Measurements from ENCODE around the gene SFXN5.

Gene SFXN5

DNA sequence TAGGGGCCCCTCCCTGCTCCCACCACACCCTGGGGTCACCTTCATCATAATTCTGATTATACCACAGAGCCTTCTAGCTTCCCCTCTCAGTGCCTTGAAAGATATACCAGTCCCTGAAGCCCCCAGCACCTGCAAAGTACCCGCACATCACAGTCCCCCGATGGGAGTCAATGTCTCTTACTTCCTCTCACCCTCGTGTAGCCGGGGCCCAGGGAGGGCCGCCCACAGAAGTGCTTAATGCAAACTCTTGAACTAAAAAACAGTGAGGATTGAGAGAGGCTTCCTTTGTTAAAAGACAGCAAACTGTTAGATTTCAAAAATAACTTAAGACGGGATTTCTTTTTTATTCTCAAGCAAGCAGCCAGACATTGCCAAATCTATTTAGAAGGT lies 76.5 kb downstream of the SFXN5 start:
- DNase-seq (ENCODE audit: low read depth in 2 of 2), result no peak

- DNase-seq (ENCODE audit: low read depth in 2 of 2), result no peak
These were observed 77.1 kb downstream of the SFXN5 start for GRCh38 chr2:72994282-72994990.

DNA sequence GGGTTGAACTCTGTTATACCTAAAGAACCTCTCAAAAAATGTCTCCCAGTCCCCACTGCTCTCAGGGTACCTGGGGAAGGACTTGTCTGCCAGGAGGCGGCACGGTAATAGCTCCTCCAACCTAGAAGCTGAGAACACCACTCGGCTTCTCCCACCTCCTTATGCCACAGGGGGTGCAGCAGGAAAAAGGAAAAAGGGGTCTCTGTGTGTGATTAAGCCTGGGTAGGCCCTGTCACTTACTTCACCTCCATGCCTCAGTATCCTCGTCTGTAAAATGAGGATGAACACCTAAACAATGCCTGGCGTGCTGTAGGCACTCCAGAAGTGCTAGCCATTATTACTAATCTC lies 77.6 kb downstream of the SFXN5 start:
- no peak for DNase-seq (ENCODE audit: low read depth in 2 of 2)

DNA sequence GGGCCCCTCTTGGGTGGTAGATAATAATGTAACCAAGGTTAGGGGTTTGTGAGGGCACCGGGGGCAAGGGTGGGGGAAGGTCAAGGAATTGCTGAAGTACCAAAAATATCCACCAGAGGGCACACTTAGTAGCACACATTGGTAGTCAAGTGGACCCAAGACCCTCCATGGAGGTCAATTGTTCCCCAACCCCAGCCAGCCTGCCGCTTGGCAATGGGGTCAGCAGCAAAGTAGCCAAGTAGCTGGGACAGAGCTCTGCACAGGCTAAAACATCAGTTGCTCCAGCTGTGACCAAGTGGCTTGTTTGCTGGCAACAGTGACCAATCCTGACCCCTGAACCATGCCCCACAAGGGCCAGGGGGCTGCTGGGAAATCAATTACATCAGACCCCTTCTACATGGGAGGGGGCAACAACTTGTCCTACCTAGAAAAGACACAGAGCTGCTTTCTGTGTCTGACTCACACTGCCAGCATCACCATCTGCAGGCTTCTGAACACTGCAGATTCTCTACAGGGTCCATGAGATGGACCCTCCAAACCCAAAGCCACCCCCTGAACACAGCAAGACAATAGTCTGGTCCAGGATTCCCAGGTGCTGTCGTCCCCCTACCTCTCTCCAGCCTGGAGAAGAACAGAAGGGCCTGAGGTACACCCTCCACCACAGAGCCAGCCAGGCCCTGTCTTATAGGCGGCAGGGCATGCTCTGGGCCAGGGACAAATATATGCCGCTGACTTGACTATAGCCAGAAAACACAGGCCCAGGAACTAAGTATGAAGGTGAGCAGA lies 78.2 kb downstream of the SFXN5 start:
- peak in 1 of 2 donors; percentile 58 for DNase-seq (ENCODE audit: low read depth in 2 of 2)

GRCh38 chr2:72992734-72993102 lies 78.8 kb downstream of the SFXN5 start:
- DNase-seq (ENCODE audit: low read depth in 2 of 2), result no peak

DNA sequence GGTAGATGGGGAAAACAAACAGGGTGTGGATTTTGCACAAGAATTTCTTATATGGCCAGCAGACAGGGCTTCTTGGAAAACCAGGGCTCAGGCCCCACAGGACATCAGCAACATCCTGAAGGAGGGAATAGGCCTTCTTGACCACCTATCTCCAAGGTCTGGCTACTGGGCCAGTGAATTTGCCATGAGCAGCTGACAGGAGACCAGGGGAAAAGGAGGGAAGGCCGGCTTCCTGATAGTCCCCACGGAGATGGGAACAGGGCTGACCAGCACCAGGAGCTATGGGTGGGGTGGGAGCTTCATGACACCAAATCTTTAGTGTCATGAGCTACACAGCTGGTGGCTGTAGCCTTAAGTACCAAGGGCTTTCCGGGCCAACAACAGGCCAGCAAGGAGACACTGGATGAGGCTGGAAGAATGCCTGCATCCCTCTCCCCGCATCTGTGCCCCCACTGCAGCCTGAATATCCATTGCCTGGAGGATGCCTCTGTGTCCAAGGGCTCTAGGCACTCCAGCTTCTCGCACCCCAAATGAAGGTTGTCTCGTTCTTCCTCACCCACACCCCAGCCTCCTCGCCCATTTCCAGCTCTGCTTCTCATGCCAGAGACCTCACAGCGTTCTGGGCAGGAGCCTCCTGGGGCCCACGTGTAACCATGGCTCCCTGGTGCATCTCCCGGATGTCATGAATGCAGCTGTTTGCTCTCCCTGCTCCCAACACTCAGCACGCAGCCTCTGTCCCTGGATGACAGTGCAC lies 79.4 kb downstream of the SFXN5 start:
- no peak for DNase-seq (ENCODE audit: low read depth in 2 of 2)

DNA sequence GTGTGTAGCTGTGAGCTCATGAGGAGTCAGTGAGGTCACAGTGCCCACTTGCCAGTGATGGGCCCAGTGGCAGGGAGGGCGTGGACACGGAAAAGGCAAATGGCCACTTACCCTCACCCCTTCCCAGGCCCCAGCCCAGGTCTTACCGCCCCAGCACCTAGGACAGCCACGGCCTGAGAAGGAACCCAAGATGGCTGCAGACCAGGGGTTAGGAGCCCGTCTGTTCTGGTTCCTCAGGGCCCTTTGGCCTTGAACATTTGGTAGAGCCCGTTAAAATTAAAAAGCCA lies 80.1 kb downstream of the SFXN5 start:
- no peak for DNase-seq (ENCODE audit: low read depth in 2 of 2)

DNA sequence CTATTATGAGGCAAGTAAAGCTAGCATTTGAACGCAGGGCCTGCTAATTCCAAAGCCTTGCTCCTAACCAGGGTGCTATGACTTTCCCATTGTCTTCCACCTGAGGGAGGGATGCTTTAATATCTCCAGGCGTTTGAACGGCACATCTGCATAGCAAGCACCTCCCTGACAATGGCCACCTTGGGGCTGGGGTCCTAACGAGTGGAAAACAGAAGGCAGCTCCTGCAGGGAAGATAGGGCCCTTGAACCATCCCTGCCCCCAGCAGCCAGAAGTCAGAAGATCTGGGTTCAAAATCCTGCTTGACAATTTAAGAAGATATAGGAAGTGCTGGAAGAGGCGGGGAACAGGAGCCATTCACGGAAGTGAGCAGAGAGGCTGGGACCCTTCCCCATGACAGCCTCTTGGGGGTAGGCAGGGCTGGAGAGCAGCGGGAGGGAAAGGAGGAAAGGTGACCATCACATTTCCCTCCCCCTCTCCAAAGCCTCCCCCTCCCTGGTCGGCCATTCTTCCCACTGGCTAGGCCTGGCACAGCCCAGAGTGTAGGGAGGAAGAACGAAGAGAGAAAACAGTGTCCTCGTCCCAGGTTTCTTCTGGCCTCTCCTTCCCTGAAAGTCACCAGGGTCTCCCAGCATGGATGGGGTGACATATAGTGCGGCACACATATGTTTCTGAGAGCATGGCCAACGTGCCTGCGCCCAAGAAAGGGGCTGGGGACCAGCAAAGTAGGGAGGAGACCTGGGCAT lies 80.6 kb downstream of the SFXN5 start:
- no peak for DNase-seq (ENCODE audit: low read depth in 2 of 2)

DNA sequence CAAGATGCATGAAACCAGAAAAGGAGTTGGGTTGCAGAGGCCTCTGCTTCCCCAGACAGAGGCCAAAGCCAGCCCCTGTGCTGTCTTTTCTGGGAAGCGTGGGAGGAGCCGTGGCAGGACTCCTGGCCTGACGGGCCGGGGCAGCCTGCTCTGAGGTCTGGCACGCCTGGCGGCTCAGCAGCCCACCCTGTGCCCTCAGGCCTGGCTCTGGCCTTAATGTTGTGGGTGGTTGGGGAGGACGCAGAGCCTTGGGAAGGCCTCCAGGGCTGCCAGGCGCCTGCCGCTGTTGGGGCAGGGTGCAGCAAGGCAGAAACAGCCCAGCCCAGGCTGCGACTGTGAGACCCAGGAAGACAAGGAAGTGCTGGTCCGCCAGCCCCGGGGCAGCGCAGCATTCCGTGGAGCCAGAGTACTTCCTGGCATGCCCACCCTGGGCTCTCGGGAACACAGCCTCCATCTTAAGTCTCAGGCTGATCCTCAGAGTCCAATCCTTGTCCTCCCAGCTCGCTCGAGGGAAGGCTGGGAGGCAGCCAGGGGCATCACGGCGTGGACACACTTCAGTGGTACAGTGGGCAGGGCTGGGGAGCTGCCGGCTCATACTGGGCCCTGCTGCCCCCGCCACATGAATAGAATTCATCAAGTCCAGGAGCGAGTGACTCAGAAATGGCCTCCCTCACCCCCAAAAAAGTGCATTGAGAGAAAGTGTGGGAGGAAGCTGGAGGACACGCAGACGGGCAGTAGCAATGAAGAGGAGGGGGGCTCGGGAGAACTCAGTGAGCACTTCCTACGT lies 81.5 kb downstream of the SFXN5 start:
- no peak for DNase-seq (ENCODE audit: low read depth in 2 of 2)

GRCh38 chr2:72988726-72989273 lies 82.7 kb downstream of the SFXN5 start:
- no peak for DNase-seq (ENCODE audit: low read depth in 2 of 2)

DNA sequence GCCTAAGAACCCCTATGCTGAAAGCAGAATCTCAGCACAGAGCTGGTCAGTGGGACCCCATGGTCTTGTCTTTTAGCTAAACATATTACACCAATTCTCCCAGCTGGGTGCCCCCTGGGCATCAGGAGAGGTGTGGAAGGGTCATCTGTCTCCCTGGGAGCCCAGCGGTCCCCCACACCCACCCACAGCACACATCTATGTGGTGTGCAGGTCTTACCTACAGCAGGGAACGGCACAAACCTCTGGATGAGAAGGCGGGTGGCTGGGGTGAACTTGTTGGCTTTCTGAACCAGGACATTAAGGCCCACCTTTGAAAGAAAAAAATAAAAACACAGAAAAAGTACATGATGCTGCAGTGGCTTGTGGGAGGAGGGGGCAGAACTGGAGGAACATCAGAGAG lies 83.5 kb downstream of the SFXN5 start:
- DNase-seq (ENCODE audit: low read depth in 2 of 2), result no peak

DNA sequence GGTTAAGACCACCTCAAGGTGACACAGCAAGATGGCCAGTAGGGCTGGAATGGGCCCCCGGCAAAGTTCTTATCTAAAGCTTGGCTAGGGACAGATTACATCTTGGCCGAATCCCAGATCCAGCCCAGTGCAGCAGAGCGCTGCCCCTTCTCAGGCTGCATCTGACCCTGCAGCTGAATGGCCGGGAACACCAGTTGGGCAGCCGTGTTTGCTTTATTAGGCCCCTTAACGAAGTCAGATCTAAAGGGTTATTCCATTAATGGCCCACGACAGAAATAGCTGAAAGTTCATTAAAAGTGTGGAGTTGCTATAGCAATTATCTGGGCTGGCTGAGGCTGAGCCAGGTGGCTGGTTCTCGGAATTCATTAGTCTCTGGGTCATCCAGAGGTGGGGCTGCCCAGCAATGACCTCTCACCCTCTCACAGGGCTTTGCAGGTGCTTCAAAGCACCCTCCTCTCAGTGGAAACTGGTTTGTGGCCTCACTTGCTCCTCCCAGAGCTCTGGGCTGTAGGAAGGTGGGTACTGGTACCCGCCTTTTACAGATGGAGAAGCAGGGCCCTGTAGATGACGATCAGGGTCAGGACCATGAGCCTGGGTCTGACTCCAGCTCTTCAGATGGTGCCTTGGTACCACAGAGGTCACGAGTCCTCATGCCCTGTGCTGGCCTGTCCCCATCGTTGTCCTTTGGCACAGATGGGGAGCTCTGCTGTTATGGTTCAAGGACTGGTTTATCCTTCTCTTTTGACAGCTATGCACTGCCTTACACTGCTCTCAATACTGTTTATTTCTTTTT lies 85.4 kb downstream of the SFXN5 start:
- no peak for DNase-seq (ENCODE audit: low read depth in 2 of 2)

DNA sequence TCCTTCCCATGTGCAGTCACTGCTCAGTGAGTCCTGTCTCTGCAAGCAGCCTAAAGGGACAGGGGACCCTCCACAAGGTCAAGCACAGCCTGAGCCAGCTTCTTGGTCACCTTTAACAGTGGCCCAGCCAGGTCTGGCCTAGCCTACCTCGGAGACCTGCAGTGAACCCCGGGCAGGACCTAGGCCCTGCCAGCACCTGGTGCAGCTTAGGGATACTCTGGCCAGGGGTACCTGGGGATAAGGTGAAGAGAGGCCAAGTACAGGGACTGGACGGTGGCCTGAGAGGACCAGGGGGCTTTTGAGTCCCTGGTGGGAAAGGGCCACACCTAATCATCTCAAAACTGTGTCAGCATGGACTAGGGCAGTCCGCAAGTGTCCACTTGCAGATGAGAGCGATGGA lies 86.4 kb downstream of the SFXN5 start:
- no peak for DNase-seq (ENCODE audit: low read depth in 2 of 2)

- DNase-seq (ENCODE audit: low read depth in 2 of 2), result no peak
These were observed 87.3 kb downstream of the SFXN5 start for GRCh38 chr2:72984172-72984671.

GRCh38 chr2:72983500-72984161 lies 87.9 kb downstream of the SFXN5 start:
- no peak for DNase-seq (ENCODE audit: low read depth in 2 of 2)

GRCh38 chr2:72982781-72983499 lies 88.6 kb downstream of the SFXN5 start:
- DNase-seq (ENCODE audit: low read depth in 2 of 2), result no peak

GRCh38 chr2:72982219-72982618 lies 89.3 kb downstream of the SFXN5 start:
- no peak for DNase-seq (ENCODE audit: low read depth in 2 of 2)

GRCh38 chr2:72981536-72981935 lies 90.0 kb downstream of the SFXN5 start:
- DNase-seq (ENCODE audit: low read depth in 2 of 2), result no peak

Measured in stimulated activated CD4-positive, alpha-beta T cell treated with anti-CD3 and anti-CD28 coated beads, Interleukin-1b, Interleukin-23, amount 100 ng/mL, for 4 hours (primary cell).